Endodermal cell (in vitro differentiated cells): ENCODE data around the gene CSRP2. TPM values are rescaled to one million over a fixed set of nuclear protein-coding genes. Genes with fewer than 3 reads are reported as not detected.

Experiments
- DNase-seq: peaks from one replicate; pipeline ENCODE4 v3.0.0-alpha.2; 2017
- H3K27ac ChIP-seq: 2 replicates; pipeline ENCODE4 v1.5.1; 2013; ENCODE audit warnings: mild to moderate bottlenecking, low read depth, low read length, moderate library complexity
- H3K27me3 ChIP-seq: 2 replicates; pipeline ENCODE4 v1.6.1; 2013; ENCODE audit warnings: mild to moderate bottlenecking, low read length, moderate library complexity; ENCODE audit not compliant: insufficient read depth, control insufficient read depth, poor library complexity, severe bottlenecking
- H3K36me3 ChIP-seq: 2 replicates; pipeline ENCODE4 v1.7.0; 2013; ENCODE audit warnings: mild to moderate bottlenecking, low read length, moderate library complexity; ENCODE audit not compliant: control insufficient read depth, insufficient read depth
- H3K4me1 ChIP-seq: one replicate; pipeline ENCODE4 v1.7.0; 2013; ENCODE audit warnings: low read length; ENCODE audit not compliant: control insufficient read depth, insufficient read depth
- H3K4me3 ChIP-seq: 2 replicates; pipeline ENCODE4 v1.5.1; 2013; ENCODE audit warnings: mild to moderate bottlenecking, low read length, moderate library complexity
- H3K9ac ChIP-seq: 2 replicates; pipeline ENCODE4 v1.6.1; 2013; ENCODE audit warnings: mild to moderate bottlenecking, low read length, moderate library complexity; ENCODE audit not compliant: poor library complexity, severe bottlenecking; ENCODE audit errors: extremely low read depth
- H3K9me3 ChIP-seq: 2 replicates; pipeline ENCODE4 v1.6.1; 2013; ENCODE audit warnings: mild to moderate bottlenecking, low read length, moderate library complexity; ENCODE audit not compliant: control insufficient read depth
- H3K27ac Mint-ChIP-seq: 2 replicates; pipeline ENCODE4 v1.8.0; 2020; ENCODE audit warnings: mixed read lengths
- H3K27me3 Mint-ChIP-seq: 2 replicates; pipeline ENCODE4 v1.8.0; 2021; ENCODE audit warnings: mild to moderate bottlenecking, mixed read lengths; ENCODE audit not compliant: insufficient read depth
- H3K36me3 Mint-ChIP-seq: 2 replicates; pipeline ENCODE4 v1.8.0; 2020; ENCODE audit warnings: low read depth, mixed read lengths
- H3K4me1 Mint-ChIP-seq: 2 replicates; pipeline ENCODE4 v1.8.0; 2020; ENCODE audit warnings: mixed read lengths
- H3K4me3 Mint-ChIP-seq: 2 replicates; pipeline ENCODE4 v1.8.0; 2020; ENCODE audit warnings: mild to moderate bottlenecking, moderate library complexity, mixed read lengths
- H3K9me3 Mint-ChIP-seq: 2 replicates; pipeline ENCODE4 v1.8.0; 2020; ENCODE audit warnings: mild to moderate bottlenecking, mixed read lengths
- WGBS, 2 experiments: methylation state at CpG; one replicate each; pipeline versions ENCODE4 v1.1.5 to v1.1.7; 2013; ENCODE audit warnings: missing lambda C conversion rate in 2 of 2, mixed read lengths in 1 of 2; ENCODE audit not compliant: insufficient coverage in 1 of 2, insufficient read length in 1 of 2; 5-methylcytosine and 5-hydroxymethylcytosine counted together
- total RNA-seq, 2 donors: library from RNA; stranded (reverse); fragmentation: NEBNext Ultra II Directional in 1 of 2; extraction: Animal tissue kit (Norgen Biotek cat#: 25700) in 1 of 2; gene quantifications; 2 replicates in 1 of 2; 3 replicates in 1 of 2; pipeline ENCODE4 v1.2.1, GENCODE V29; 2021
- TF ChIP-seq, protein P1 (sequence below): fragments of 200-600 bp; sonication (generic); conservative IDR thresholded peaks from 2 replicates; pipeline ENCODE4 v1.5.0; 2021; ENCODE audit warnings: antibody characterized with exemption, mild to moderate bottlenecking

CSRP2 gene
- total RNA-seq, 2 donors from 2014 or later: 74.7 to 121 TPM

DNA sequence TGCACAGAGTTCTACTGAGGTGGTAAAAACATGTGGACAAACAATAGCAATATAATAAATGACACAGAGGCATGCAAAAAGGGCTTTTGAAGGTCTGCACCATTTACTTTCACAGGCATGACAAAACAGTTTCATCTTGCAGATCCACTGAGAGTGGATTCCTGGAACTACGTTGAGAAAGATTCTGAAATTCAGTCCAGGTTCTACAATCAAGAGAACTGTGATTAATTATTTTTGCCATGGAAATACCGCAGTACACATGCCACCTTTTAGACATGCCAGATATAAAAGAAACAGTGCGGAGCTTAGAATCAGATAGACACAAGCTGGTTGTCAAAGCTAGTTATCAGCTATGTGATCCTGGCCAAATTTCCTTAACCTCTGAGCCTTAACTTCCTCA is 4.8 kb downstream of the CSRP2 start:
- H3K27me3 ChIP-seq: no peaks in the 10 kb centered on the region
- TF ChIP-seq, protein P1, sequence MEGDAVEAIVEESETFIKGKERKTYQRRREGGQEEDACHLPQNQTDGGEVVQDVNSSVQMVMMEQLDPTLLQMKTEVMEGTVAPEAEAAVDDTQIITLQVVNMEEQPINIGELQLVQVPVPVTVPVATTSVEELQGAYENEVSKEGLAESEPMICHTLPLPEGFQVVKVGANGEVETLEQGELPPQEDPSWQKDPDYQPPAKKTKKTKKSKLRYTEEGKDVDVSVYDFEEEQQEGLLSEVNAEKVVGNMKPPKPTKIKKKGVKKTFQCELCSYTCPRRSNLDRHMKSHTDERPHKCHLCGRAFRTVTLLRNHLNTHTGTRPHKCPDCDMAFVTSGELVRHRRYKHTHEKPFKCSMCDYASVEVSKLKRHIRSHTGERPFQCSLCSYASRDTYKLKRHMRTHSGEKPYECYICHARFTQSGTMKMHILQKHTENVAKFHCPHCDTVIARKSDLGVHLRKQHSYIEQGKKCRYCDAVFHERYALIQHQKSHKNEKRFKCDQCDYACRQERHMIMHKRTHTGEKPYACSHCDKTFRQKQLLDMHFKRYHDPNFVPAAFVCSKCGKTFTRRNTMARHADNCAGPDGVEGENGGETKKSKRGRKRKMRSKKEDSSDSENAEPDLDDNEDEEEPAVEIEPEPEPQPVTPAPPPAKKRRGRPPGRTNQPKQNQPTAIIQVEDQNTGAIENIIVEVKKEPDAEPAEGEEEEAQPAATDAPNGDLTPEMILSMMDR: no peak
- Mint-ChIP-seq H3K4me1 (peaks cover 15% of the 10 kb centered on the region), H3K36me3 (no peaks in the 10 kb centered on the region), H3K27me3 (no peaks in the 10 kb centered on the region), H3K9me3 (no peaks in the 10 kb centered on the region), H3K27ac (no peak overlapping the region), H3K4me3 (no peak overlapping the region)
- H3K4me1 ChIP-seq: no peaks in the 10 kb centered on the region
- H3K4me3 ChIP-seq: no peak overlapping the region
- 91 to 93% methylated on average over 3 of the region's 3 CpGs for WGBS, 2 experiments
- DNase-seq: no peak
- no peak overlapping the region for H3K27ac ChIP-seq
- H3K9ac ChIP-seq: no peak overlapping the region
- no peaks in the 10 kb centered on the region for H3K36me3 ChIP-seq
- H3K9me3 ChIP-seq: no peaks in the 10 kb centered on the region

DNA sequence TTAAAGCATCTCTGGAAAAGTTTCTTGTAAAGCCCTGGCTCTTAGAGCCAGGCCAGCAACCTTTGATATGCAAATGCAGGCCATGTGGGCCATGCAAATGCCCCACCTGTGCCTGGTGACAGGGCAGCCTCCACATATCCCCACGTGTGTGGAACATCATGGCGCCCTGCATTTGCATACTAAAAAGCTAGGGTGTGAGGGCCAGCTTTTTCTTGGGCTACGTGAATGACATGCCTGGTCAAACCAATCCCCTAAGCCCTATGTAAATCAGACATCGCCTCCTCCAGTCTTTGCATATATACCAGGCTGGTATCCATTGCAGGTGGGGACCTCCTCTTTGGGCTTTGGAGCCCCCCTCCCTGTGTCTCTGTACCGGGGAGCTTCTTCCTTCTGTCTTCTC is 6.4 kb downstream of the CSRP2 start:
- Mint-ChIP-seq H3K27me3 (no peaks in the 10 kb centered on the region), H3K4me3 (no peak overlapping the region), H3K36me3 (peaks cover 7% of the 10 kb centered on the region), H3K27ac (no peak overlapping the region), H3K4me1 (peaks cover 12% of the 10 kb centered on the region), H3K9me3 (no peaks in the 10 kb centered on the region)
- peak; percentile 78 for DNase-seq
- TF ChIP-seq, protein P1: no peak
- Histone ChIP-seq H3K9ac (no peak overlapping the region), H3K4me1 (no peaks in the 10 kb centered on the region), H3K27me3 (no peaks in the 10 kb centered on the region), H3K27ac (no peak overlapping the region), H3K4me3 (no peak overlapping the region), H3K36me3 (no peaks in the 10 kb centered on the region), H3K9me3 (no peaks in the 10 kb centered on the region)
- 77 to 89% methylated on average over 3 to 5 of the region's 5 CpGs for WGBS, 2 experiments

DNA sequence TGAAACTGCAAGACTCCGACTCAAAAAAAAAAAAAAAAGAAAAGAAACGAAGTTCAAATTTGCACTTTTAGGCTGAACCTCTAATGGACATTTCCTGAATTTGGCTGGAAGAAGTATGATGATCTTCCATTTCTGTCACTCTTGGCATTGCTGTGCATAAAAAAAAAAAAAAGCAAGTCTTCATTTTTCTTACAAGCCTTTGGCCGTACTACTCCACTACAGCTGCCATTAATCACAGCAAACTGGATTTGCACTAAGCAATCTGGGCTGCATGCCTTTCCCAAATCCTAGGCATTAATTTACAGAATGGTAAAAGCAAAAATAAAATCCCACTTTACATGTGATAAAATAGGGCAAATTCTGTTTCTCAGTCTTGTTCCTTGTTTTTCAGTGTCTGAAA is 7.1 kb downstream of the CSRP2 start:
- Mint-ChIP-seq H3K27me3 (no peaks in the 10 kb centered on the region), H3K4me1 (peaks cover 6% of the 10 kb centered on the region), H3K36me3 (peaks cover 7% of the 10 kb centered on the region), H3K4me3 (no peak overlapping the region), H3K27ac (no peak overlapping the region), H3K9me3 (no peaks in the 10 kb centered on the region)
- no peak for DNase-seq
- Histone ChIP-seq H3K4me3 (no peak overlapping the region), H3K9ac (no peak overlapping the region), H3K36me3 (no peaks in the 10 kb centered on the region), H3K27ac (no peak overlapping the region), H3K4me1 (no peaks in the 10 kb centered on the region), H3K9me3 (no peaks in the 10 kb centered on the region), H3K27me3 (no peaks in the 10 kb centered on the region)
- 93 to 100% methylated on average over 3 of the region's 3 CpGs for WGBS, 2 experiments
- TF ChIP-seq, protein P1: no peak
